IMR-90 (cell line): ENCODE measurements around the gene KCNQ1. TPM values are rescaled to one million over a fixed set of nuclear protein-coding genes. Genes with fewer than 3 reads are reported as not detected.

Experiments used
- ATAC-seq: fragments of 200-7000 bp; cut with Tn5 transposase; 2 replicates; pipeline ENCODE4 v1.9.1; 2020; ENCODE audit warnings: low read depth, mild to moderate bottlenecking, moderate library complexity
- BruUV-seq: library from RNA; stranded (reverse); fragments of 400-500 nt; replicated peaks from 2 replicates; lab custom pipeline; 2021; lab: Mats Ljungman, UMichigan
- CTCF ChIA-PET: fragments of 300-600 bp; formaldehyde crosslinking; extraction: SDS; loops from one replicate; lab custom pipeline; 2021; ENCODE audit warnings: antibody characterized with exemption; lab: Yijun Ruan, JAX
- POLR2A ChIA-PET: fragments of 300-600 bp; sonication (Branson Sonifier 250); formaldehyde crosslinking; loops from one replicate; lab custom pipeline; 2022; ENCODE audit warnings: antibody characterized with exemption; ENCODE audit not compliant: unreplicated experiment; lab: Charles Lee
- DNase-seq: peaks from one replicate; pipeline ENCODE4 v3.0.0; 2013
- H2AFZ ChIP-seq: replicated peaks from 2 replicates; pipeline ENCODE3; 2013; ENCODE audit warnings: low read length, mild to moderate bottlenecking; ENCODE audit not compliant: poor library complexity
- H2AK5ac ChIP-seq: 2 replicates; pipeline ENCODE4 v1.6.1; 2013; ENCODE audit warnings: low read depth, low read length, inconsistent platforms
- H2AK9ac ChIP-seq: replicated peaks from 2 replicates; pipeline ENCODE3; 2013; ENCODE audit warnings: mild to moderate bottlenecking, low read depth, low read length, moderate library complexity; ENCODE audit not compliant: poor library complexity
- H2BK120ac ChIP-seq: 2 replicates; pipeline ENCODE4 v1.6.1; 2013; ENCODE audit warnings: low read depth, low read length, inconsistent platforms
- H2BK15ac ChIP-seq: 3 replicates; pipeline ENCODE4 v1.6.1; 2013; ENCODE audit warnings: low read depth, low read length, inconsistent platforms
- H2BK20ac ChIP-seq: 2 replicates; pipeline ENCODE4 v1.6.1; 2013; ENCODE audit warnings: low read depth, mild to moderate bottlenecking, inconsistent platforms, low read length, moderate library complexity
- H2BK5ac ChIP-seq: 2 replicates; pipeline ENCODE4 v1.6.1; 2013; ENCODE audit warnings: mild to moderate bottlenecking, low read depth, low read length, inconsistent platforms; ENCODE audit not compliant: poor library complexity, severe bottlenecking
- H3K14ac ChIP-seq: replicated peaks from 2 replicates; pipeline ENCODE4 v1.6.1; 2013; ENCODE audit warnings: low read depth, low read length, inconsistent platforms
- H3K18ac ChIP-seq: 2 replicates; pipeline ENCODE4 v1.6.1; 2013; ENCODE audit warnings: low read depth, low read length, control low read depth
- H3K23ac ChIP-seq: 2 replicates; pipeline ENCODE4 v1.6.1; 2013; ENCODE audit warnings: low read depth, low read length, inconsistent platforms
- H3K27ac ChIP-seq: 2 replicates; pipeline ENCODE4 v1.5.1; 2013; ENCODE audit warnings: mild to moderate bottlenecking, control low read depth, low read length; ENCODE audit not compliant: insufficient read depth
- H3K27me3 ChIP-seq: 2 replicates; pipeline ENCODE4 v1.6.1; 2013; ENCODE audit warnings: low read length; ENCODE audit not compliant: control insufficient read depth, insufficient read depth
- H3K36me3 ChIP-seq: 2 replicates; pipeline ENCODE4 v1.6.1; 2013; ENCODE audit warnings: low read length, mixed read lengths; ENCODE audit not compliant: control insufficient read depth, insufficient read depth
- H3K4ac ChIP-seq: 2 replicates; pipeline ENCODE4 v1.6.1; 2013; ENCODE audit warnings: low read depth, low read length, inconsistent platforms
- H3K4me1 ChIP-seq: 2 replicates; pipeline ENCODE4 v1.6.1; 2013; ENCODE audit warnings: low read length, mixed read lengths; ENCODE audit not compliant: control insufficient read depth, insufficient read depth
- H3K4me2 ChIP-seq: 2 replicates; pipeline ENCODE4 v1.6.1; 2013; ENCODE audit warnings: low read depth, mild to moderate bottlenecking, control low read depth, low read length, moderate library complexity
- H3K4me3 ChIP-seq: 2 replicates; pipeline ENCODE4 v1.5.1; 2013; ENCODE audit warnings: low read depth, mild to moderate bottlenecking, control low read depth, low read length, moderate library complexity; ENCODE audit not compliant: insufficient read depth
- H3K56ac ChIP-seq: 2 replicates; pipeline ENCODE4 v1.6.1; 2013; ENCODE audit warnings: low read length, inconsistent platforms; ENCODE audit not compliant: insufficient read depth; ENCODE audit errors: extremely low read depth
- H3K79me1 ChIP-seq, 2 experiments: 2 replicates each; pipeline ENCODE4 v1.6.1; 2013; ENCODE audit warnings: low read length in 2 of 2, inconsistent platforms in 1 of 2, low read depth in 1 of 2
- H3K9ac ChIP-seq: 2 replicates; pipeline ENCODE4 v1.6.1; 2013; ENCODE audit warnings: low read depth, low read length, control low read depth
- H3K9me1 ChIP-seq: 2 replicates; pipeline ENCODE4 v1.6.1; 2013; ENCODE audit warnings: low read length, inconsistent platforms; ENCODE audit not compliant: insufficient read depth
- H3K9me3 ChIP-seq: 2 replicates; pipeline ENCODE4 v1.6.1; 2013; ENCODE audit warnings: low read length; ENCODE audit not compliant: control insufficient read depth, insufficient read depth
- H4K20me1 ChIP-seq: 2 replicates; pipeline ENCODE4 v1.6.1; 2013; ENCODE audit warnings: low read length, inconsistent platforms; ENCODE audit not compliant: insufficient read depth
- H4K5ac ChIP-seq: 2 replicates; pipeline ENCODE4 v1.6.1; 2013; ENCODE audit warnings: mild to moderate bottlenecking, low read depth, low read length, control low read depth
- H4K8ac ChIP-seq, 2 experiments: 2 replicates each; pipeline ENCODE4 v1.6.1; 2013; ENCODE audit warnings: low read depth in 2 of 2, low read length in 2 of 2, control low read depth in 1 of 2, inconsistent platforms in 1 of 2
- H4K91ac ChIP-seq: 2 replicates; pipeline ENCODE4 v1.6.1; 2013; ENCODE audit warnings: low read depth, low read length, inconsistent platforms; ENCODE audit not compliant: insufficient read depth
- BHLHE40 ChIP-seq: fragments of 150-350 bp; IDR thresholded peaks from 2 replicates; pipeline ENCODE4 v1.6.1; 2016; ENCODE audit warnings: mild to moderate bottlenecking, low read depth, low read length
- WGBS, 2 experiments: methylation state at CpG; one replicate each; pipeline versions ENCODE4 v1.1.5 to v1.1.7; 2013; ENCODE audit warnings: missing lambda C conversion rate in 2 of 2; ENCODE audit not compliant: insufficient read length in 1 of 2; ENCODE audit errors: extremely low coverage in 2 of 2; 5-methylcytosine and 5-hydroxymethylcytosine counted together
- dilution Hi-C: fragments of 300-500 bp; cut with HindIII; formaldehyde crosslinking; loops from one replicate; pipeline ENCODE4 v1.14.3; 2018; ENCODE audit warnings: low sequenced_read_pairs; ENCODE audit not compliant: unreplicated experiment
- in situ Hi-C: fragments of 300-500 bp; cut with MboI; formaldehyde crosslinking; loops from 3 replicates; pipeline ENCODE4 v1.14.3; 2019; ENCODE audit warnings: low sequenced_read_pairs, inconsistent platforms, mixed read lengths
- intact Hi-C: fragments of 100-400 bp; cut with micrococcal nuclease; formaldehyde crosslinking; loops from 2 replicates; pipeline ENCODE4 v1.10.0; 2022
- polyA plus RNA-seq, 3 experiments: library from polyadenylated mRNA; depleted of rRNA; stranded (reverse); fragments of >200 nt; gene quantifications; 2 replicates each; pipeline ENCODE4 v1.2.3, GENCODE V29; 2012; ENCODE audit warnings: low replicate concordance in 1 of 3
- total RNA-seq: library from RNA; depleted of rRNA; stranded (reverse); fragments of >200 nt; gene quantifications from 2 replicates; pipeline ENCODE4 v1.2.3, GENCODE V29; 2012

KCNQ1 gene
- total and polyA plus RNA-seq, 2 of the 4 experiments (the other 2 are of a cell fraction): 0.07 TPM; not detected in 1

DNA sequence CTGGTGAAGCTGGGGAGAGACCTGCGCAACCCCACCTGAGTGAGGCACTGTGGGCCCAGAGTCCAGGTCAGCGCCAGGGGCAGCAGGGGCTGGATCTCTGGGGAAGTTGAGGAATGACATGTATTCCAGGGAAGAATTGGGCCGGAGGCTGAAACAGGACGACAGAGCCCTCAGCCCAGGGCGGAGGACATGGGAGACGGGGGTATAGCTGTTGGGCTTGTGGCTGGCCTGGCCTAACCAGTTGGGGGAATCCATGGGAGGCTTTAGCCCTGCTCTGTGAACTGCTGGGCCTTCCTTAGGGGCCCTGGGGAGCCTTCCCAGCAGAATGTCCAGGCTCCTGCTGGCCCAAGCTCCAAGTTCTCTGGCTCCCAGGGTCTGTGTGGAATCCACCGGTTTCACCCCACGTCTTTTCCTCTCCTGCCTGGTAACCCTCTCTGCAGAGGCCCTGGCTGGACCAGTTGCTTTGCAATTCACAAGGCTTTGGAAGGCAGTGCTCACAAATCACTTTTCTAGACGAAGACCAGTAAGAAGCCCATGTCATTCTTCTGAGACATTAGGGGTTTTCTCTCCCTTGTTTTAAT lies 305.4 kb downstream of the KCNQ1 start:
- TF ChIP-seq BHLHE40: no peak

More for the DNA sequence above, 305.4 kb downstream of the KCNQ1 start:
- no peak overlapping the region for H2AK5ac ChIP-seq
- dilution Hi-C loops (no loop called here), intact Hi-C loops (no loop called here), in situ Hi-C loops (no loop called here)
- peaks cover 34% of the 10 kb centered on the region for H3K27me3 ChIP-seq
- ChIA-PET POLR2A (no interaction called here), CTCF (no interaction called here)
- no peaks in the 10 kb centered on the region; the same call in 1 of the 2 replicates for H3K9me3 ChIP-seq
- no peak overlapping the region for H3K4me2 ChIP-seq
- H4K20me1 ChIP-seq: no peaks in the 10 kb centered on the region
- WGBS, 2 experiments: 83% methylated on average over 1 of the region's 9 CpGs; no CpG with 5 or more reads in 1 of the 2 experiments
- no peak overlapping the region for H4K8ac ChIP-seq
- no peaks in the 10 kb centered on the region for H3K79me1 ChIP-seq
- H3K18ac ChIP-seq: no peak overlapping the region
- no peak overlapping the region for H2BK120ac ChIP-seq
- H3K4me1 ChIP-seq: no peaks in the 10 kb centered on the region
- no peak overlapping the region for H3K14ac ChIP-seq
- no peak overlapping the region for H2BK20ac ChIP-seq
- no TSS peak for BruUV-seq
- no peak overlapping the region for H4K5ac ChIP-seq
- H3K23ac ChIP-seq: no peak overlapping the region
- peak overlapping the region; percentile 19 for H2AK9ac ChIP-seq
- no peak overlapping the region for H2BK15ac ChIP-seq
- no peak overlapping the region for H3K9ac ChIP-seq
- ATAC-seq: no peak
- H4K91ac ChIP-seq: no peak overlapping the region
- H3K9me1 ChIP-seq: no peaks in the 10 kb centered on the region
- no peaks in the 10 kb centered on the region for H3K36me3 ChIP-seq
- no peak overlapping the region for H2AFZ ChIP-seq
- DNase-seq: no peak
- H3K4ac ChIP-seq: no peak overlapping the region
- no peak overlapping the region for H3K56ac ChIP-seq
- no peak overlapping the region for H3K4me3 ChIP-seq
- no peak overlapping the region for H2BK5ac ChIP-seq
- H3K27ac ChIP-seq: no peak overlapping the region
